Liver (tissue), 3 donors: ENCODE results near the gene CYP2A7.
"Not testable (repeated sequence)": the region's sequence is repeated elsewhere in the genome, so short reads cannot be mapped to it uniquely, and the experiment has no call there.

Source experiments
- CTCF ChIP-seq: fragments of 150-350 bp; IDR thresholded peaks from 2 replicates; pipeline ENCODE4 v1.5.1; 2017; ENCODE audit warnings: improper control_type of control experiment, low read depth, low read length; ENCODE audit not compliant: missing input control
- RAD21 ChIP-seq, 2 donors: IDR thresholded peaks; 2 replicates each; pipeline ENCODE4 v1.6.1; 2016; ENCODE audit warnings: antibody characterized with exemption in 2 of 2, mild to moderate bottlenecking in 2 of 2
- REST ChIP-seq: IDR thresholded peaks from 2 replicates; pipeline ENCODE4 v1.6.1; 2016; ENCODE audit warnings: antibody characterized with exemption, mild to moderate bottlenecking
- SP1 ChIP-seq: IDR thresholded peaks from 2 replicates; pipeline ENCODE4 v1.6.1; 2018; ENCODE audit warnings: antibody characterized with exemption, mild to moderate bottlenecking
- donor health status: healthy.
- donor health status: healthy.

- TF ChIP-seq REST; CTCF; RAD21 (IDR thresholded peaks at IDR 0.05); SP1: not testable (repeated sequence)
These were observed 17.1 kb downstream of the CYP2A7 start for GRCh38 chr19:40864739-40865496.
